Lung microvascular endothelial cell (primary cell): ENCODE results near the gene GALNS. TPM values are rescaled to one million over a fixed set of nuclear protein-coding genes. Genes with fewer than 3 reads are reported as not detected.
"Not testable (repeated sequence)": the region's sequence is repeated elsewhere in the genome, so short reads cannot be mapped to it uniquely, and the experiment has no call there.

Experiments used
- DNase-seq, 2 donors: peaks; one replicate each; pipeline versions ENCODE4 v3.0.0 to v3.0.0-alpha.2; 2010; ENCODE audit warnings: low read depth in 2 of 2
- total RNA-seq: library from RNA; depleted of rRNA; stranded (reverse); fragments of >200 nt; gene quantifications from 2 replicates; pipeline ENCODE4 v1.2.1, GENCODE V29; 2014

The GALNS gene, protein sequence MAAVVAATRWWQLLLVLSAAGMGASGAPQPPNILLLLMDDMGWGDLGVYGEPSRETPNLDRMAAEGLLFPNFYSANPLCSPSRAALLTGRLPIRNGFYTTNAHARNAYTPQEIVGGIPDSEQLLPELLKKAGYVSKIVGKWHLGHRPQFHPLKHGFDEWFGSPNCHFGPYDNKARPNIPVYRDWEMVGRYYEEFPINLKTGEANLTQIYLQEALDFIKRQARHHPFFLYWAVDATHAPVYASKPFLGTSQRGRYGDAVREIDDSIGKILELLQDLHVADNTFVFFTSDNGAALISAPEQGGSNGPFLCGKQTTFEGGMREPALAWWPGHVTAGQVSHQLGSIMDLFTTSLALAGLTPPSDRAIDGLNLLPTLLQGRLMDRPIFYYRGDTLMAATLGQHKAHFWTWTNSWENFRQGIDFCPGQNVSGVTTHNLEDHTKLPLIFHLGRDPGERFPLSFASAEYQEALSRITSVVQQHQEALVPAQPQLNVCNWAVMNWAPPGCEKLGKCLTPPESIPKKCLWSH
- total RNA-seq: 12.0 and 17.1 TPM in 2 replicates

DNA sequence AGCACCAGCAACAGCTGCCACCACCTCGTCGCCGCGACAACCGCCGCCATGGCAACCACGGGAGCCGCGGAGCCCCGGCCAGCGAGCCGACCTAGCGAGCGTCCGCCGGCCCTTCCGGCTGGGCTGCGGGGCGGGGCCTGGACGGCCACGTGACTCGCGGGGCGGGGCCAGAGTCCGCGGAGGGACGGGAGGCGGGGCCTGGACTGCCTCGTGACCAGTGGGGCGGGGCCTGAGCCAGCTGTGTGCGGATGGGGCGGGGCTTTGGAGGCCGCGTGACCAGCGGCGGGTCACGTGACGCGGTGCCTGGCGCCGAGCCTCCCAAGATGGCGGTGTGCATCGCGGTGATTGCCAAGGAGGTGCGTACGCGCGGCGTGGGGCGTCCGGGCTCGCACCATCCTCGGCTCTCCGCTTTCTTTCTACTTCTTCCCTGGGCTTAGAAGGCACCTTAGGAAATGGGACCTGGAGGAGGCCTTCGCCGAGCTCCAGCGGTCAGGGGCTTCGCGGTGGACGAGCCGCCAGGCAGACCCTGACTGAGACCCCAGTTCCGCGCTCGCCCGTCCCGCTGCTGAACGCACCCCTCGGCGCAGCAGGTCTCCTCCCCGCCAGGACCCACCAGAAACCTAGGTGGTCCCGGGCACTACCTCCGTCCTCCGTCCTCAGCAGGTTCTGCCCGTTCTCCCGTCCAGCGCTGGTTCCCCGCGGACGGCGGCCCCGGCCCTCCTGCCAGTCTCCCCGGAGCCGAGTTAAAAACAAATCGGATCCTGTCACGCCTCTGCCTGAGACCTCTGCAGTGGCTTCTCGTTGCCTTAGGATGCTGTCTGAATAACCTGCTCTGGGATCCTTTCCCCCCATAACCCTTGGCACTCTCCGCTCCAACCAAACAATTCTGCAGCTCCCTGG, at the start of gene GALNS, which contains the start of gene TRAPPC2L:
GALNS (minus strand) TSS at position 120 of the 900 bp plus-strand sequence; CDS start at position 50, 70 bp downstream.
TRAPPC2L (plus strand) TSS at position 300 of the 900 bp plus-strand sequence; CDS start at position 324, 24 bp downstream.
- DNase-seq: peak; percentile 97 to 98

DNA sequence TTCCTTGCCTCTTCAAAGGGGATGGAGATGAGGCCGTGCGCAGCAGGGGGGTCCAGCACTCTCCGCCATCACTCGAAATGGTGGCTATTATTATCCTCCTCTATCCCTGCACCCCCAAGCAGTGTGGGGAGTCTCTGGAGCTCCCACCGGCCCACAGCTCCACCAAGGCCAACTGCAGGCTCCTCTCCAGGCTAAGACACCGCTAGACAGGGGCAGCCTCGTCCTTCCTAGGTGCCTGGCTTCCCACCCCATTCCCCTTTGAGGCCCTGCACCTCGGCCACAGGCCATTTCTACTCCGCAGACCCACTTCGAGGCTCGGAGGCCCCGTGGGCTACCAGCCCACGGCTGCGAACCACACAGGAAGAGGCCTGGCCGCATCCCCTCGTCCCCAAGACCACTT, 49.3 kb upstream of the GALNS start:
- no peak for DNase-seq

DNA sequence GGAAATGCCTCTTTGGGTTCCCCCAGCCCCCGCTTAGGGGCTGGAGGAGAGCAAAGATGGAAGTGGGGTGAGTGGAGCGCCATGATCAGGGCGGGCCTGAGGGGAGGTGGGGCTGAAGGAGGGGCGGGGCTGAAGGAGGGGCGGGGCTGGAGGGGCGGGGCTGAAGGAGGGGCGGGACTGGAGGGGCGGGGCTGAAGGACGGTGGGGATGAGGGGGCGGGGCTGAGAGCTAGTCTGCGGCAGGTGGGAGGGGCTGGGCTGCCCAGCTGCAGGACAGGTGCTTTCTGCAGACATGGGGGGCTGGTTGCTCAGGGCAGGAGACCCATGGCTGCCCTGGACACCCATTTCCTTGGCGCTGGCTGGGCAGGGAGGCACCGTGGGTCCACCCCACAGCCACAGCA, 48.8 kb upstream of the GALNS start:
- DNase-seq: no peak

DNA sequence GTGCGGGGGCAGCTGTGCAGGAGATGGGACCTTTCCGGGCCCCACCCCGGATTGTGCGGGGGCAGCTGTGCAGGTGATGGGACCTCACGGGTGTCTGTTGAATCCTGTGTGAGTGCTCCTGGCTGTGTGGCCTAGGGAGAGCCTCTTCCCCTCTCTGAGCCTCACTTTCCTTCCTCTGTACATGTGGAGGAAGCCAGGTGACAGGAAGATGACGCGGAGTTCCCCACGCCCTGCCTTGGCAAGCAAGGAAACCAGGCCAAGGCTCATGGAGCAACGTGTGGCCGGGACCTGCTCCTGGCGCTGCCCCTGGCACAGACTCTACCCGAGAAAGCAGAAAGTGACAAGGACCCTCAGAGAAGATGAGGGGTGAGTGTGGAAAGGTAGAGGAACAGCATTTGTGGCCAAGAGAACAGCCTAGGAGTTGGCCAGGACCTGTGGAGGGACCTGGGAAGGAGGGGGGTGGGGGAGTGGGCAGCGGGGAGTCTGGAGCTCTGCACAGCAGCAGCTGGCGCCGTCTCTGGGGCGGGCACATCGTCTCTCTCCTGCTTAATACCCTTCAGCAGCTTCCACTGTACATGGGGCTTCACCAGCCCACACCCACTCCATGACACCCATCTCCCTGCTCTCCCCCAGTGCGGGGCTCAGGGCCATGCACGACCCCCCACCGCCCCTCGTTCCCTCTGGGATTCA, 48.1 kb upstream of the GALNS start:
- DNase-seq: peak in 1 of 2 donors; percentile 45

DNA sequence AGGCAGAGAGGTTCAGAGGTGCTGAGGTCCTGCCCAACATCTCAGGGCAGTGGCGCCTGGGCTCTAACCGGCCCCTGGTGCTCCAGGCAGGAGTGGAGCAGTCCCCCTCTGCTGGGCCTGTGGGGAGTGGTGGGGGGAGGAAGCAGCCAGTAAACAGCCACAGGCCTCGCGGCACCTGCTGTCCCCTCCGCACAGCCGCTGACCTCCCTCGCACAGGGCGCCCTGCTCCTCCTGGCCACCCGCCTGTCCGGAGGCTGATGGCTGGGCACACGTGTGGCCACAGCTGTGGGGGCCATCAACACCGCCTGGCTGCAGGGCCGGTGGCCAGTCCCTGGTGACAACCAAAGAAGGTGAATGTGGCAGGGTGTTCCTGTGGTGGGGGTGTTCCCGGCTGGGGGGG, 46.5 kb upstream of the GALNS start:
- DNase-seq: no peak

DNA sequence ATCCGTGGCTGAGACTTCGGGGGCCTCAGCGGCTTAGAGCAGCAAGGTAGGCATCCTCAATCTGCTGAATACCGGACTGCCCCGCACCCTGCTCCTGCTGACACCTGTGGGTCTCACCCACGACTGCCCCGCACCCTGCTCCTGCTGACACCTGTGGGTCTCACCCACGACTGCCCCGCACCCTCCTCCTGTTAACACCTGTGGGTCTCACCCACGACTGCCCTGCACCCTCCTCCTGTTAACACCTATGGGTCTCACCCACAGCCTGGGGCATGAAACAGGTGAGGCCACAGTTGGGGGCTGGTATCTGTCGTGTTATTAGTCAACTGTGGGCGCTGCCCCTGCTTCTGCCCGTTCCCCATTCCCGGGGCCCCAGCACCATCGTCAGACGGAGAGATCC, 46.0 kb upstream of the GALNS start:
- no peak for DNase-seq

DNA sequence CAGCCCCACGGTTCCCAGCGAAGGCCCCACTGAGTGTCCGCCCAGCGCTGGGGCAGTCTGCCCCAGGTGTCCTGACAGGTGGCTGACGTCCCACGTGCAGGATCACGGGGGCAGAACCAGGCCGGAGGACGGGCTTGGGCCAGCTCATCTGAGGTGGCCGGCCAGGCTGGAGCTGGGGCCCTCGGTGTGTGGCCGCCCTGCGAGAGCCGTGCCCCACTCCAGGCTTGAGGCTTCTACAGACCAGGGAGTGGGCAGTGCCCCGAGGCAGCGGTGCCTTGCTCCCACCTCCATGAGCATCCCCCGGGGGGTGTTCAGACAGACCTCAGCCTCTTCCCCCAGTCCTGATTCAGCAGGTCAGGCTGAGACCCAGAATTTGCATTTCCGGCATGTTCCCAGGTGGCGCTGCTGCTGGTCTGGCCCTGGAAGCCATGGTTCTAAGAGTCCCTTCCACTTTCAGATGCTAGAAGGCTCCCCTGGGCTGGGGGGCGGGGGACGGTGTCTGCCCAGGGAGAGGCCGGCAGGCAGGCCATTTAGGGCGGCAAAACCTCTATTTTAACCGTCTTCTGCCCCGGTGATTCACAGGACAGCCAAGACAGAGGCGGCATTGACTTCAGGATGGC, 45.1 kb upstream of the GALNS start:
- no peak for DNase-seq

DNA sequence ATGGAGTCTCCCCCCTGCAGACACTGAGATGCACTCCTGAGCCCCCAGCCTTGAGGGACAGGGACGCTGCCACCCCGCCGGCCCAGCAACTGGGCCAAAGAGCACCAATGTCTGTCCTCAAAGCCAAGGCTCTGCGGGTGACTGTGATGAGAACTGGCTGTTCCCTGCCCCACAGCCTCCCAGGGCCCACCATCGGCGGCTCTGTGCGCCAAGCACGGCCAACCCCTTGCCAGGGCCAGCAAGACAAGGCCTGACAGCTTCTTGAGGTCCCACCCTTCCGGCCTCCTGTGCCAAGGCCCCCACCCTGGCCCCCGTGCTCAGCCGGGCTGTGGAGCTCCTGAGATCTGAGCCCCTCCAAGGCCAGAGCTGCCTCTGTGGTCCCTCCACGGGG, 43.9 kb upstream of the GALNS start:
- no peak for DNase-seq

DNA sequence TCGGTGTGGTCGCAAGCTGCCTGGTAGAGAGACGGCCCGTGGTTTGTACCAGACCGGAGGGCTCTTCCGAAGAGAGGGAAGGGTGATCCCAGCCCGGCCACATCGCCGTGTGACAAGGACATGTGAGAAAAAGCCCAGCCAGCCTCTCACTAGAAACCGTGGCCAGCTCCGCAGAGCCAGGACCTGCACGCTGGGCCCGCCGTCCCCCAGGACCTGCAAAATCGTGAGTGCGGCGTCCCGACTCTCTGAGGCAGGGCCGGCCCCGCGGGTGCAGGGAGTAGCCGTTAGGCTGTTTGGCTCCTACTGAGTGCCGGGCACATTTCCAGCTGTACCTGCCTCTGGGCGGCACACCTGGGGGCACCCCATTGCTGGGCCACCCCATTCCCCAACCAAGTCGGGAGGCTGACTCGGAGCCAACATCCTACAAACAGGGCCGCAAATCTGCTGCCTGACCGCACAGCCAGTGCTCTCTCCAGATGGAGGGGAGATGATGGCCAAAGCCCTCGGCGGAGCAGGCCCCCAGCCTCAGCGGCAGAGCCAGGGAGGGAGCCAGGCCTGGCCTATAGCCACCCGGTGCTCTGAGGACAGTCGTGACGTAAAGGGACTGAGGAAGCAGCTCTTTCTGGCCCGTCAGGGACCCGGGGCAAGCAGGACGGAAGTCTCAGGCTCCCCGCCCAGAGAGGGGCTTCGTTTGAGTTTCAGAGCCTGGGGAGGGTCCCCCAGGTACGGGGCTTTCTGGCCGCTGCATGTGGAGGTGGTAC, 43.3 kb upstream of the GALNS start:
- DNase-seq: no peak

DNA sequence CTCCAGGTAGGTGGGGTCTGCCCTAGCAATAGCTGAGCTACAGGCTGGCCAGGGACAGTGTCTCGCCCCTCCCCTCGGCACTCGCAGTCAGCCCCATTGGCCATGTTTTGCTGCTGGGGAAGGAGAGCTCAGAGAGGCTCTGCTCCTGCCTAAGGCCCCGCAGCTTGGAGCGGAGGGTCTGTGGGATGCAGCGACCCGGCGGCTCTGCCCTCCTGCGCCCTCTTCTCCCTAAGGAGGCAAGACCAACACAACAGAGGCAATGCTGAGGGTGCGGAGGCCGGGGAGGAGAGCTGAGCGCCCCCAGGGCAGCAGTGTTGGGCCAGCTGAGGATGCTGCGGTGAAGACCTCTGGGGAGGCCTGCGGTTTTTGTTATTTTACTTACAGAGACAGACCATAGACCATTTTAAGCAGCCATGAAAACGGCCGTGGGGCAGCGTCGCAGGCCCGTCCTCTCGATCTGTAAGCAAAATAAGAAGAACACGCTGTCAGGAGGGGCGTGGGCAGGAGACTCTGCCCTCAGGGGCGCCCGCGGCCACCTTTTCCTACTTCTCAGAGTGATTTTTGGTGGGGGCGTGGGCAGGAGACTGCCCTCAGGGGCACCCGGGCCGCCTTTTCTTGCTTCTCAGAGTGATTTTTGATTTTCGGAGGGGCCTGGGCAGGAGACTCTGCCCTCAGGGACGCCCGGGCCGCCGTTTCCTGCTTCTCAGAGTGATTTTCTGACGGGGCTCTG, 41.1 kb upstream of the GALNS start:
- no peak for DNase-seq

DNA sequence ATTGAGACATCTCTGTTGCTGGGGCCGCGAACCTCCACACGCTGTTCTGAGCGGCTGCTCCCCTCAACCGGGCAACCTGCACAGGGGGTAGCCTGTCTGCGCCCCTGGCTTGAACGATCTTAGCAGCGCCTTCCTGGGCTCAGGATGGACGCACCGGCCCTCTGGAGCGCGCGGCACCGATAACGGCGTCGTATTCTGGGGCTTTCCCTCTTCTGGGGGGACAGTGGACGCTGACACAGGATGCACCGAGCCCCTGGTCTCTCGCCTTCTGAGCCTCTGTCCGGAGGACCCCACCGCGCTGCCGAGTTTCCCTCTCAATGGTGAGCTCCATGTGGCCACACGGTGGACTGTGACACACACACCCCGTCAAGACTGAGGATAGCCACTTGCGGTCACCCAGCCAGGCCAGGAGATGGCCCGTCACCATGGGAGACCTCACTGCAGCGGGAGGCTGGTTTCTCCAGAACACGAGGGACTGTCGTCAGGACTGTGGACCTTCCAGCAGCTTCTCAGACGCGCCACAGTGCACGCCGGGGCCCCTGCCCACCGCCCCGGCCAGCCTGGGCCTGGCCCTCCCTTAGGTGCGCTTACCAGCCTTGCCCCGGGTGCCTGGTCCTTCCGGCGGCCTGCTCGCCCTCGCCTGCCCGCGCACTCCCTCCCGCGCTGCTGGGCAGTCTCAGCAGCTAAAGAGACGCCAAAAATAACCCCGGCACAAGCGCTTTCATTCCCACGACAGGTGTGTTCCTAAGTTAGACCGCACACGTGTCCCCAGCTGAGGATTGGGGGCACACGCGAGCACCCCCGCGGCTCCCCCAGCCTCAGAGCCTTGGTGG, 39.7 kb upstream of the GALNS start:
- no peak for DNase-seq

DNA sequence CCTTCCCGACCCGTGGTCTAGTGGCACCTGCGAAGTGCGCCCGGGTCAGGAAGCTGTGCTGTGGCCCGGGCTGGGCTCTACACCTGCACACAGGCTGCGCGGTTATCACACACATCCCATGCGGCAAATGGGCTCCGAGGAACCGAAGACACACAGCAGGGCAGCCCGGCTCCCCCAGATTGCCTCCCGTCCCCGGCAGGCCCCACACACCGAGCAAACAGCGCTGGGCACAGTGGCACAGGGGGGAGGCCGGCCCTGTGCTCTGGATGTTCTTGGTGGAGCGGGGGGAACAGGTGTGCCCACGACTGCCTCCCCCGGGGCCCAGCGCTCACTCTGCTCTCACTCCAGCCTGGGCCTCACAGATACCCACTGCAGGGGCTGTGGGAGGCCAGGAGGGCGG, 38.6 kb upstream of the GALNS start:
- no peak for DNase-seq

DNA sequence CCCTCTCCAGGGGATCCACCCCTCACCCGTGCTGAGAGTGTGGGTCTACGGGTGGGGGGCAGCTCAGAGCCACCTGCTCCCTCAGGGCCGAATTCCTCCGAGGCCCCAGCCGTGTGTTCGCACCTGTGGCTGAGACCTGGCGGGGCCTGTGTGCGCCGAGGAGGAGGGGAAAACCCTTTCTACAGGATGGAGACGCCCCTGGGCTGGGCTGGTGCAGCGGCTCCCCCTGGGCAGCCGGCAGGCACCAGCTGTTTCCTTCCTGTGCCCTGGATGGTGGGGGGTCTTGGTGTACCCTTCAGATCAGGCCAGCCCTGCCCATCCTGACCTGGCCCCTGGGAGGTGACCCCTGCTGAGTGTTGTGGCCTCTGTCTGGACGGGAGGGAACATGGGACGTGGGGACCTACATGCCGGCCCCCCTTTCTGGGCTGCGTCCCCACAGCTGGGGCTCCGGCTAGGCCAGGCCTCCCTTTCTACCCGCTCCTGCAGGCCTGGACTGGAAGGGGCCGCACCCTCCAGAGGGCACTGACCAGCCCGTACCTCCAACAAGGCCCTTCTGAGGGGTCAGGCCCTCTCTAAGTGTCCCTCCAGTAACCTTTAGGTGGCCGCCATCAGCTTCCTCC, 38.0 kb upstream of the GALNS start:
- DNase-seq: no peak

DNA sequence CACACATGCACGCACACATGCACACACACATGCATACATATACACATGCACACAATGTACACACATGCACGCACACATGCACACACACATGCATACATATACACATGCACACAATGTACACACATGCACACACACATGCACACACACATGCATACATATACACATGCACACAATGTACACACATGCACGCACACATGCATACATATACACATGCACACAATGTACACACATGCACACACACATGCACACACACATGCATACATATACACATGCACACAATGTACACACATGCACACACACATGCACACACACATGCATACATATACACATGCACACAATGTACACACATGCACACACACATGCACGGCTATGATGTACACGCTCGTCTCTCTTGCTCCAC, 37.5 kb upstream of the GALNS start:
- not testable (repeated sequence) for DNase-seq

DNA sequence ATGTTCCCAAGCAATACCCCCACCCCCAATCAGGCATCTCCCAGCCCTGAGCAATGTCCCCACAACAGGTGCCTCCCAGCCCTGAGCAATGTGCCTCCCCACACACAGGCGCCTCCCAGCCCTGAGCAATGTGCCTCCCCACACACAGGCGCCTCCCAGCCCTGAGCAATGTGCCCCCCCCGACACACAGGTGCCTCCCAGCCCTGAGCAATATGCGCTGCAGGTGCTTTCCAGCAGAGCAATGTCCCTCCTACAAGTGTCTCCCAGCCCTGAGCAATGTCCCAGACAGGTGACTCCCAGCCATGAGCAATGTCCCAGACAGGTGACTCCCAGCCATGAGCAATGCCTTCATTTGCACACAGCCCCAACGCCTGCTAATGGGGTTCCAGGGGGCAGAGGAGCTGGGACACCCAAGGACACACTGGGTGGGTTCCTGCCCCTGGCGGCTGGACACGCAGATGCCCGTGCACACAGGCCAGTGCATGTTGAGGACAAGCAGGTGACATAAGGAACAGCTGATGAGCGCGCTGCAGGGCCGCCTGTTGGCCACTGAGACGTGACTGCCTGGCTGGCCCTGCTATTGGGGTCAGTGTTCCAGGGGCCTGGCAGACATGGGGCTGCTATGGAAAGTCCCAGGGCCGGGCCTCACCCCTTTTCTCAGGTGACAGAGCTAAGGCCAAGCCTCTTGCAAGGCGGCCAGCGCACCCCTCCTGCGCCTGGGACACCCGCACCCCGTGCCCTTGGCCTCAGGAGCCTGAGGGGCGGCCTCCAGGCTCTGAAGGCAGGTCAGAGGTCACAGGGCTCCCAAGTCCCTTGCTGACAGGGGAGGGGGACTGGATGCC, 36.6 kb upstream of the GALNS start:
- no peak for DNase-seq

DNA sequence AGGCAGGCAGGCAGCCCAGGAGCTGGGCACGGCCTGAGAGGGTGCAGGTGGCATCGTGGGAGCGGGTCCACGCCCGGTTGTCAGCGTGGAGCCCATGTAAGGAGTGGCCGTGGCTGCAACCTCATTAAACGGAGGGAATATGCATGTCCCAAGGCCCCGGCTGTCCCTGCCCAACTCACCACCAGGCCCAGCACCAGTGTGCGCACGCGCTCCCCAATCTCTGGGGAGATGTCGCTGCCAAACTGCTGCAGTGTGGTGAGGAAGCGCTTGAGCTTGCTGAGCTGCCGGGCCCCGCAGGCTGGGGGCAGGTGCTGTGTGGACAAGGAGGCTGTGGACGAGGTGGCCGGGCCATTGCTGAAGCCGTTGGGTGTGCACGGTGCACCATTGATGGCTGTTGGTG, 35.3 kb upstream of the GALNS start:
- DNase-seq: no peak

DNA sequence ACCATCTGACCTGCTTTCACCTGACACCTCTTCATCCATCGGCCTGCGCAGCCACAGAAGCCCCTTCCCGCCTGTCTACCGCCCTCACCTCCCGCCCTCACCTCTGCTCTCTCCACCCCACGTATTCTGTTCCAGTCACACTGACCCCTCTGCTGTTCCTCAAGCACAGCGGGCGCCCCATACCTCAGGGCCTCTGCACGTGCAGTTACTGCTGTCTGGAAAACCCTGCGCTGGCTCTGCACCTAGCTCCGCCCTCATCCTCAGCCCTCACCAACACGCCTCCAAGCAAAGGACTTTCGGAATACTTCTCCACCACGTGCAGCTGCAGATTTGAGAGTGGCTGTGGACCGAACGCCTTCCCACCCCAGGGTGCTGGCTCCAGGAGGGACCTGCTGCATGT, 34.3 kb upstream of the GALNS start:
- no peak for DNase-seq
